Measurements from ENCODE around the gene LRP1. TPM values are rescaled to one million over a fixed set of nuclear protein-coding genes. Genes with fewer than 3 reads are reported as not detected.

The LRP1 gene
- total RNA-seq, 4 donors from 2014 or later: 83.1 to 149 (median 106) TPM

DNA sequence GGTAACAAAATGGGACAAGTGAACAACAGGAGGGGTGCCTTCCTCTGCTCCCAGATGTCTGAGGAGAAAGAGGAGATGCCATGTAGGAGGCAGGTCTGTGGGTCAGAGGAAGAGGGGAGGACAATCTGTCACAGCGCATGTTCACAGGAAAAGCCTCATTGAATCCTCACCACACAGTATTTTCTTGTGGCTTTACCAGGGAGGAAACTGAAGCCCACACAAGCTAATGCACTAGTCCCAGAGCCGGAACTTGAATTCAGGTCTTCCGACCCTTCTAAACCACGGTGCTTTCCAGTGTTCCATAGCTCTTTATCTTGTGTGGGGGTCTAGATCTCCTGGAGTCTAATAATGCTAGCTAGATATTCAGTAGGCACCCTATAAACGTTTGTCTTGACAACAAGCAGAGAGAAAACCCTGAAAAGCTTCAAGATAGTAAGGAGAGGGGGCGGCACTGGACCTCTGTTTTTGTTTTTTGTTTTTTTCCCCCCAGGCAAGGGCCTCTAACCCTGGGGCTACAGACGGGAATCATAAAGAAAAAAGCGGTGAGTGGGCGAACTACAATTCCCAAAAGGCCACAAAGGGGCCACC, 100.9 kb downstream of the LRP1 start:
- no peak for DNase-seq (ENCODE audit: low spot score in 2 of 2)
- TF ChIP-seq EP300 (IDR thresholded peaks at IDR 0.05) (no peak), POLR2AphosphoS5 (IDR thresholded peaks at IDR 0.05) (no peak)
- Histone ChIP-seq H3K9me3 (no peaks in the 10 kb centered on the region), H3K27me3 (peaks cover 30% of the 10 kb centered on the region), H3K27ac (peak overlapping the region; percentile 82), H3K36me3 (peaks cover 30% of the 10 kb centered on the region), H3K4me3 (peak overlapping the region; percentile 71), H3K4me1 (peaks cover 36% of the 10 kb centered on the region)
- 11% methylated on average over 9 of the region's 9 CpGs for WGBS

DNA sequence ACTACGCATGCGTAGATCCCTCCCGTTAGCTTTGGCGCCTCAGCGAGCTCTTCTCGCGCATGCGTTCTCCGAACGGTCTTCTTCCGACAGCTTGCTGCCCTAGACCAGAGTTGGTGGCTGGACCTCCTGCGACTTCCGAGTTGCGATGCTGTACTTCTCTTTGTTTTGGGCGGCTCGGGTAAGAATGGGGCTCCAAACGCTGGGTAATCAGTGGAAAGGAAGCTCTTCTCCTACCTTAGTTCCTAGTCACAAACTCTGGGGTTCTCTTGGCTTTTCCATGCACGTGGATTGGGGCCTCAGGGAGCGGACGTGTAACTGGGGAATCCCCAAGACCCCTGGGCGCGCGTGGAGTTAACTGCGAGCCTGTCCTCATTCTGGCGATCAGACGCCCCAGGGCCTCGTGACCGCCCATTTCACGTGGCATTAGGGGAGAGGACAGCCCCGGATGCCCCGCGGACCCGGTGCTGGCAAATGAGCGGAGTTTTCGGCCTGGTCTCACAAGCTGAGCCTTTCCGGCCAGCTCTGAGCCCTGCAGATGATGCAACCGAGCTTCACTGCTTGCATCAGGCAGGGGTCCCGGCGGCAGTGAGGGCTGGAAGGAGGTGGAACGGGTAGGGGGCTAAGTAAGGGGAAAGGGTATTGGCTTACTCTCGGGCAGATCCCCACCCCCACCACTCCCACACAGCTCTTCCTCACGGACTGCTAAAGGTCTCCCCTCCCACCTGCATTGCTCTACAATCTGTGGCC, 101.5 kb downstream of the LRP1 start, which contains the start of gene SHMT2:
SHMT2 (plus strand) TSS at position 78 of the 747 bp plus-strand sequence; CDS start at position 146, 68 bp downstream.
- H3K9me3 ChIP-seq: no peaks in the 10 kb centered on the region
- peaks cover 24% of the 10 kb centered on the region for H3K27me3 ChIP-seq
- peaks cover 36% of the 10 kb centered on the region for H3K36me3 ChIP-seq
- DNase-seq (ENCODE audit: low spot score in 2 of 2): peak; percentile 94 to 95
- TF ChIP-seq POLR2A (IDR thresholded peaks at IDR 0.05) (no peak), POLR2AphosphoS5 (IDR thresholded peaks at IDR 0.05) (no peak), CTCF (IDR thresholded peaks at IDR 0.05) (no peak), EP300 (IDR thresholded peaks at IDR 0.05) (no peak)
- H3K27ac ChIP-seq: peak within 1 kb of the TSS; percentile 82
- peaks cover 40% of the 10 kb centered on the region for H3K4me1 ChIP-seq
- H3K4me3 ChIP-seq: peak within 1 kb of the TSS; percentile 71
- WGBS: 0% methylated on average over 36 of the region's 42 CpGs

- peaks cover 36% of the 10 kb centered on the region for H3K36me3 ChIP-seq
- peaks cover 48% of the 10 kb centered on the region for H3K4me1 ChIP-seq
- peak overlapping the region; percentile 82 for H3K27ac ChIP-seq
- H3K4me3 ChIP-seq: peak overlapping the region; percentile 71
- no peak for DNase-seq (ENCODE audit: low spot score in 2 of 2)
- 49% methylated on average over 10 of the region's 10 CpGs for WGBS
- TF ChIP-seq POLR2A (IDR thresholded peaks at IDR 0.05): no peak
- TF ChIP-seq EP300 (IDR thresholded peaks at IDR 0.05): no peak
- no peak for TF ChIP-seq POLR2AphosphoS5 (IDR thresholded peaks at IDR 0.05)
- TF ChIP-seq CTCF (IDR thresholded peaks at IDR 0.05): no peak
- H3K27me3 ChIP-seq: peaks cover 17% of the 10 kb centered on the region
- no peaks in the 10 kb centered on the region for H3K9me3 ChIP-seq
These were observed 102.3 kb downstream of the LRP1 start for GRCh38 chr12:57230381-57231155.

DNA sequence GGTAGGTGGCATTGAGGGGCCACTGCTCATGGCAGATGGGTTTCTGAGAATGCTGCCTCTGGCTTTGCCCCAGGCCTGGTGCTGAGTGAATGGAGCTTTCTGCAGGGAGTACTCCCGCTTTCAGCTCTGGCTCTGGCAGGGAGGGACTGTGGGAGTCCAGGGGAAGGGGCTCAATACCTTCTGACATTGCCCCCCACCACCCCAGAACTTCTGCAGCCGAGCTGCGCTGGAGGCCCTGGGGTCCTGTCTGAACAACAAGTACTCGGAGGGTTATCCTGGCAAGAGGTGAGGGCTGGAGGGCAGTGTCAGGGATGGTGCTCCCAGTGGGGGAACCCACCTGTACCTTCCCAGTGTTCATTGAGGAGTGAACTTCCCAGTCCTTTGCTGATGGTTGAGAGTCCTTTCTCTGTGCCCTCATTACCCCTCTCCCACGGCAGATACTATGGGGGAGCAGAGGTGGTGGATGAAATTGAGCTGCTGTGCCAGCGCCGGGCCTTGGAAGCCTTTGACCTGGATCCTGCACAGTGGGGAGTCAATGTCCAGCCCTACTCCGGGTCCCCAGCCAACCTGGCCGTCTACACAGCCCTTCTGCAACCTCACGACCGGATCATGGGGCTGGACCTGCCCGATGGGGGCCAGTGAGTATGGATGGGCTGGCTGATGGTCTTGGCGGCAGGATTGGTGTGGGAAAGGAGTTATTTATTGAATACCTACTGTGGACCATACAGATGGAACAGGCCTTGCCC, 103.2 kb downstream of the LRP1 start:
- 87% methylated on average over 7 of the region's 13 CpGs for WGBS
- H3K4me3 ChIP-seq: no peak overlapping the region

More for the DNA sequence above, 103.2 kb downstream of the LRP1 start:
- Histone ChIP-seq H3K36me3 (peaks cover 36% of the 10 kb centered on the region), H3K9me3 (no peaks in the 10 kb centered on the region), H3K27ac (no peak overlapping the region), H3K4me1 (peaks cover 57% of the 10 kb centered on the region), H3K27me3 (peaks cover 13% of the 10 kb centered on the region)
- TF ChIP-seq POLR2AphosphoS5 (IDR thresholded peaks at IDR 0.05) (no peak), POLR2A (IDR thresholded peaks at IDR 0.05) (no peak), EP300 (IDR thresholded peaks at IDR 0.05) (no peak), CTCF (IDR thresholded peaks at IDR 0.05) (no peak)
- DNase-seq (ENCODE audit: low spot score in 2 of 2): no peak
